Esophagus squamous epithelium (tissue), 4 donors: ENCODE results near the gene NR2C2AP.

Experiments used
- CTCF ChIP-seq, 6 experiments: fragments of 450-650 bp in 4 of 6; fragments of 200-600 bp in 2 of 6; sonication (generic) in 2 of 6; IDR thresholded peaks; one replicate each; pipeline ENCODE4 v1.5.1; 2016 to 2019; ENCODE audit warnings: antibody characterized with exemption in 6 of 6, mild to moderate bottlenecking in 4 of 6, moderate library complexity in 4 of 6
- POLR2A ChIP-seq, 4 donors: fragments of 450-650 bp; IDR thresholded peaks; one replicate each; pipeline ENCODE4 v1.6.1; 2017; ENCODE audit warnings: antibody characterized with exemption in 4 of 4, mild to moderate bottlenecking in 4 of 4, moderate library complexity in 3 of 4

- TF ChIP-seq CTCF (IDR thresholded peaks at IDR 0.05) (no peak), POLR2A (IDR thresholded peaks at IDR 0.05) (no peak)
These were observed 43.7 kb downstream of the NR2C2AP start for GRCh38 chr19:19159534-19159933.
